Cerebellar nuclear complex (tissue), 1 donor: ENCODE results near the gene METTL22.
"Not testable (repeated sequence)": the region's sequence is repeated elsewhere in the genome, so short reads cannot be mapped to it uniquely, and the experiment has no call there.

Experiments used
- DNase-seq, 2 experiments: peaks; one replicate each; lab custom pipeline; 2025; lab: John Stamatoyannopoulos, UW

Gene METTL22

GRCh38 chr16:8632675-8633182, 11.2 kb downstream of the METTL22 start:
- no peak for DNase-seq

GRCh38 chr16:8634991-8635736, 13.7 kb downstream of the METTL22 start:
- DNase-seq: no peak

- no peak for DNase-seq
Observed at GRCh38 chr16:8639694-8640093, 18.2 kb downstream of the METTL22 start.

GRCh38 chr16:8641671-8642070, 20.2 kb downstream of the METTL22 start:
- DNase-seq: peak in 1 of 2 experiments; percentile 0

GRCh38 chr16:8642146-8642545, 20.6 kb downstream of the METTL22 start:
- no peak for DNase-seq

- DNase-seq: no peak
Observed at GRCh38 chr16:8644211-8645140, 23.0 kb downstream of the METTL22 start.

GRCh38 chr16:8645141-8645521, 23.6 kb downstream of the METTL22 start:
- no peak for DNase-seq

- no peak for DNase-seq
Observed at GRCh38 chr16:8645831-8646230, 24.3 kb downstream of the METTL22 start.

GRCh38 chr16:8646326-8647053, 25.0 kb downstream of the METTL22 start:
- no peak for DNase-seq

GRCh38 chr16:8647721-8648318, 26.3 kb downstream of the METTL22 start:
- DNase-seq: no peak

GRCh38 chr16:8648877-8649276, 27.4 kb downstream of the METTL22 start:
- no peak for DNase-seq

- DNase-seq: no peak
Observed at GRCh38 chr16:8649829-8650554, 28.5 kb downstream of the METTL22 start.

- not testable (repeated sequence) for DNase-seq
Observed at GRCh38 chr16:8651958-8652357, 30.5 kb downstream of the METTL22 start.

GRCh38 chr16:8655184-8655717, 33.8 kb downstream of the METTL22 start:
- no peak for DNase-seq

GRCh38 chr16:8656376-8656775, 34.9 kb downstream of the METTL22 start:
- DNase-seq: no peak

GRCh38 chr16:8660841-8661301, 39.4 kb downstream of the METTL22 start:
- DNase-seq: peak in 1 of 2 experiments; percentile 36

GRCh38 chr16:8661703-8662102, 40.2 kb downstream of the METTL22 start:
- no peak for DNase-seq

GRCh38 chr16:8663192-8664089, 41.9 kb downstream of the METTL22 start:
- no peak for DNase-seq

- no peak for DNase-seq
Observed at GRCh38 chr16:8665529-8665928, 44.0 kb downstream of the METTL22 start.

- no peak for DNase-seq
Observed at GRCh38 chr16:8667492-8667891, 46.0 kb downstream of the METTL22 start.
